ENCODE results near the gene SLC38A8.

DNA sequence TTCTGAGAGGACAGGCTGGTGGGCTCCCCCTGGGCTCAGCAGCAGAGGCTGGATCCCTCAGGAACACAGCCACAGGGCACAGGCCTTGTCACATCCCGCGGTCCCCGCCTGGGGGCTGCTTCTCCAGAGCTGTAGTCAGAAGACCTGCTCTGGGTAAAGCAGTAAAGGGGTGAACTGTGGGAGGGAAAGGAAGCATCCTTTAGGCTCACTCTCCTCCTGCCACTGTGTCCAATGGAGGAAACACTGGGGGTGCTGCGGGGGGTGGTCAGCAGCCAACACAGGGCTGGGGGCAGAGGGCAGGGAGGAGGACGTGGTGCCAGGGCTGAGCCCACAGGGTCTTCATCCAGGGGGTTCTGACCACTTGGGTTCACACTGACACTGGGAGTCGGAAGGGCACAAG, 5.0 kb upstream of the SLC38A8 start:
- no peak for TF ChIP-seq POLR2A (IDR thresholded peaks at IDR 0.05)
- TF ChIP-seq, protein P1, sequence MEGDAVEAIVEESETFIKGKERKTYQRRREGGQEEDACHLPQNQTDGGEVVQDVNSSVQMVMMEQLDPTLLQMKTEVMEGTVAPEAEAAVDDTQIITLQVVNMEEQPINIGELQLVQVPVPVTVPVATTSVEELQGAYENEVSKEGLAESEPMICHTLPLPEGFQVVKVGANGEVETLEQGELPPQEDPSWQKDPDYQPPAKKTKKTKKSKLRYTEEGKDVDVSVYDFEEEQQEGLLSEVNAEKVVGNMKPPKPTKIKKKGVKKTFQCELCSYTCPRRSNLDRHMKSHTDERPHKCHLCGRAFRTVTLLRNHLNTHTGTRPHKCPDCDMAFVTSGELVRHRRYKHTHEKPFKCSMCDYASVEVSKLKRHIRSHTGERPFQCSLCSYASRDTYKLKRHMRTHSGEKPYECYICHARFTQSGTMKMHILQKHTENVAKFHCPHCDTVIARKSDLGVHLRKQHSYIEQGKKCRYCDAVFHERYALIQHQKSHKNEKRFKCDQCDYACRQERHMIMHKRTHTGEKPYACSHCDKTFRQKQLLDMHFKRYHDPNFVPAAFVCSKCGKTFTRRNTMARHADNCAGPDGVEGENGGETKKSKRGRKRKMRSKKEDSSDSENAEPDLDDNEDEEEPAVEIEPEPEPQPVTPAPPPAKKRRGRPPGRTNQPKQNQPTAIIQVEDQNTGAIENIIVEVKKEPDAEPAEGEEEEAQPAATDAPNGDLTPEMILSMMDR (IDR thresholded peaks at IDR 0.05): no peak
